A673 (cell line): ENCODE results near the gene ILKAP. TPM values are rescaled to one million over a fixed set of nuclear protein-coding genes. Genes with fewer than 3 reads are reported as not detected.

Source experiments
- BruUV-seq: library from RNA; stranded (reverse); fragments of 400-500 nt; replicated peaks from 2 replicates; lab custom pipeline; 2021; lab: Mats Ljungman, UMichigan
- CTCF ChIA-PET: fragments of 300-600 bp; sonication (Branson Sonifier 250); formaldehyde crosslinking; loops from one replicate; lab custom pipeline; 2022; ENCODE audit warnings: antibody characterized with exemption; lab: Charles Lee
- POLR2A ChIA-PET: fragments of 300-600 bp; sonication (Branson Sonifier 250); formaldehyde crosslinking; loops from one replicate; lab custom pipeline; 2022; ENCODE audit warnings: antibody characterized with exemption; ENCODE audit not compliant: low non-redundant PET; lab: Charles Lee
- DNase-seq: peaks from one replicate; pipeline ENCODE4 v3.0.0-alpha.2; 2015; ENCODE audit warnings: low spot score
- H3K27ac ChIP-seq: fragments of 200-600 bp; sonication (generic); 2 replicates; pipeline ENCODE4 v1.5.1; 2016; ENCODE audit warnings: mixed run types, low read depth, mild to moderate bottlenecking, mixed read lengths, antibody characterized with exemption, low read length; ENCODE audit not compliant: poor library complexity, severe bottlenecking
- H3K27me3 ChIP-seq: fragments of 200-600 bp; sonication (generic); replicated peaks from 2 replicates; pipeline ENCODE4 v1.6.1; 2017; ENCODE audit warnings: mixed run types, low read depth, mild to moderate bottlenecking, mixed read lengths, antibody characterized with exemption, low read length; ENCODE audit not compliant: insufficient read depth, poor library complexity
- H3K36me3 ChIP-seq: fragments of 200-600 bp; sonication (generic); 2 replicates; pipeline ENCODE4 v1.6.1; 2016; ENCODE audit warnings: mixed run types, mild to moderate bottlenecking, mixed read lengths, antibody characterized with exemption, low read length; ENCODE audit not compliant: insufficient read depth, poor library complexity, severe bottlenecking
- H3K4me1 ChIP-seq: fragments of 200-600 bp; sonication (generic); 2 replicates; pipeline ENCODE4 v1.6.1; 2017; ENCODE audit warnings: mixed run types, mild to moderate bottlenecking, mixed read lengths, antibody characterized with exemption, low read length; ENCODE audit not compliant: insufficient read depth, poor library complexity, severe bottlenecking
- H3K4me3 ChIP-seq: fragments of 200-600 bp; sonication (generic); 2 replicates; pipeline ENCODE4 v1.5.1; 2016; ENCODE audit warnings: low read depth, mixed run types, mild to moderate bottlenecking, mixed read lengths, low read length; ENCODE audit not compliant: poor library complexity, severe bottlenecking
- H3K9me3 ChIP-seq: fragments of 200-600 bp; sonication (generic); 2 replicates; pipeline ENCODE4 v1.6.1; 2016; ENCODE audit warnings: mixed run types, low read depth, mild to moderate bottlenecking, mixed read lengths, antibody characterized with exemption, low read length; ENCODE audit not compliant: poor library complexity, severe bottlenecking
- CTCF ChIP-seq: fragments of 300-800, 200-600 bp; sonication (generic); conservative IDR thresholded peaks from 2 replicates; pipeline ENCODE4 v1.5.1; 2017; ENCODE audit warnings: low read depth, mild to moderate bottlenecking, antibody characterized with exemption, low read length, moderate library complexity, mixed read lengths
- EZH2 ChIP-seq: fragments of 200-600 bp; sonication (generic); IDR thresholded peaks from 2 replicates; pipeline ENCODE4 v1.6.1; 2017; ENCODE audit warnings: borderline replicate concordance, low read depth, mild to moderate bottlenecking, mixed read lengths, antibody characterized with exemption, low read length; ENCODE audit not compliant: poor library complexity, severe bottlenecking
- intact Hi-C: fragments of 100-400 bp; cut with micrococcal nuclease; formaldehyde crosslinking; loops from one replicate; pipeline ENCODE4 v1.10.0; 2022; ENCODE audit not compliant: unreplicated experiment
- total RNA-seq: library from RNA; stranded (reverse); gene quantifications from 2 replicates; pipeline ENCODE4 v1.2.3, GENCODE V29; 2021

Gene ILKAP
- total RNA-seq, 1 experiment from 2014 or later = 71.6 TPM

- ChIA-PET POLR2A (no interaction called here), CTCF (no interaction called here)
- H3K4me1 ChIP-seq = no peaks in the 10 kb centered on the region
- intact Hi-C loops = no loop called here
- no peak overlapping the region for H3K4me3 ChIP-seq
- no peak for DNase-seq
- no peaks in the 10 kb centered on the region for H3K9me3 ChIP-seq
- no peak overlapping the region for H3K27ac ChIP-seq
- no peaks in the 10 kb centered on the region for H3K27me3 ChIP-seq
- BruUV-seq = no TSS peak
- H3K36me3 ChIP-seq = no peaks in the 10 kb centered on the region
- TF ChIP-seq EZH2 = no peak
- TF ChIP-seq CTCF = no peak
Observed at GRCh38 chr2:238123218-238123971, 80.1 kb downstream of the ILKAP start.

- CTCF ChIA-PET = no interaction called here
- no peaks in the 10 kb centered on the region for H3K9me3 ChIP-seq
- POLR2A ChIA-PET = no interaction called here
- no peaks in the 10 kb centered on the region for H3K27me3 ChIP-seq
- H3K4me3 ChIP-seq = no peak overlapping the region
- intact Hi-C loops = no loop called here
- H3K27ac ChIP-seq = no peak overlapping the region
- H3K36me3 ChIP-seq = no peaks in the 10 kb centered on the region
- H3K4me1 ChIP-seq = no peaks in the 10 kb centered on the region
- BruUV-seq = no TSS peak
- DNase-seq = no peak
- TF ChIP-seq CTCF = no peak
- no peak for TF ChIP-seq EZH2
Observed at GRCh38 chr2:238122287-238123217, 80.9 kb downstream of the ILKAP start.

- Histone ChIP-seq H3K9me3 (no peaks in the 10 kb centered on the region), H3K36me3 (no peaks in the 10 kb centered on the region), H3K4me1 (no peaks in the 10 kb centered on the region), H3K27me3 (no peaks in the 10 kb centered on the region), H3K27ac (no peak overlapping the region), H3K4me3 (no peak overlapping the region)
- DNase-seq = no peak
- TF ChIP-seq EZH2 (no peak), CTCF (no peak)
- BruUV-seq = no TSS peak
- ChIA-PET CTCF (no interaction called here), POLR2A (no interaction called here)
- intact Hi-C loops = no loop called here
Observed at GRCh38 chr2:238121511-238122286, 81.8 kb downstream of the ILKAP start.
